ENCODE measurements around the gene RRM1. TPM values are rescaled to one million over a fixed set of nuclear protein-coding genes. Genes with fewer than 3 reads are reported as not detected.
"Not testable (repeated sequence)": the region's sequence is repeated elsewhere in the genome, so short reads cannot be mapped to it uniquely, and the experiment has no call there.

Gene RRM1
- total RNA-seq, 1 experiment from 2014 or later, result 136 TPM

DNA sequence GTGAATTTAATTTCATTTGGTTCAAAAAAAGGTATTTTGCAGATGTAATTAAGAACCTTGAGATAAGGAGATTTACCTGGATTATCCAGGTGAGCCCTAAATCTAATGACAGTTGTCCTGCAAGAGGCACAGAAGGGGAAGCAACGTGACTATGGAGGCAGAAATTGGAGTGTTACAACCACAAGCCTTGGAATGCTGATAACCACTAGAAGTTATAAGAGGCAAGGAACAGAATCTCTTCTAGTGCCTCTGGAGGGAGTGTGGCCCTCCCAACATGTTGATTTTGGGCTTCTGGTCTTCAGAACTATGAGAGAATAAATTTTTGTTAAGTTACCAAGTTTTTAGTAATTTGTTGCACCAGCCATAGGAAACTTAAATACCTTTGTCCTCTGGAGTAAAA lies 32.8 kb downstream of the RRM1 start:
- Histone ChIP-seq H3K4me1 (no peaks in the 10 kb centered on the region), H3K27me3 (replicated peaks; ENCODE audit: control insufficient read depth, insufficient read depth, low read length) (no peaks in the 10 kb centered on the region), H3K36me3 (ENCODE audit: control insufficient read depth, insufficient read depth, low read length) (peaks cover 2% of the 10 kb centered on the region; the same call in 1 of the 2 replicates), H3K9me3 (no peaks in the 10 kb centered on the region), H3K4me3 (ENCODE audit: low read depth, low read length) (no peak overlapping the region)
- ChIA-PET POLR2A (no interaction called here), CTCF (no interaction called here)
- Mint-ChIP-seq H3K27ac (ENCODE audit: unreplicated experiment) (no peak overlapping the region), H3K36me3 (ENCODE audit: insufficient read depth, unreplicated experiment) (peaks cover 75% of the 10 kb centered on the region), H3K9me3 (ENCODE audit: unreplicated experiment) (no peaks in the 10 kb centered on the region), H3K4me1 (ENCODE audit: low read depth, unreplicated experiment) (no peaks in the 10 kb centered on the region), H3K27me3 (ENCODE audit: insufficient read depth, unreplicated experiment) (no peaks in the 10 kb centered on the region), H3K4me3 (ENCODE audit: unreplicated experiment) (no peak overlapping the region)
- DNase-seq, result no peak
- no peak for TF ChIP-seq CTCF (IDR thresholded peaks at IDR 0.05; ENCODE audit: insufficient read depth in 1 of 2, low read depth in 1 of 2, low read length in 1 of 2, severe bottlenecking in 1 of 2, unreplicated experiment in 1 of 2)
- intact Hi-C loops (cut with micrococcal nuclease; ENCODE audit: unreplicated experiment), result no loop called here
- no TSS peak for BruUV-seq (replicated peaks)

DNA sequence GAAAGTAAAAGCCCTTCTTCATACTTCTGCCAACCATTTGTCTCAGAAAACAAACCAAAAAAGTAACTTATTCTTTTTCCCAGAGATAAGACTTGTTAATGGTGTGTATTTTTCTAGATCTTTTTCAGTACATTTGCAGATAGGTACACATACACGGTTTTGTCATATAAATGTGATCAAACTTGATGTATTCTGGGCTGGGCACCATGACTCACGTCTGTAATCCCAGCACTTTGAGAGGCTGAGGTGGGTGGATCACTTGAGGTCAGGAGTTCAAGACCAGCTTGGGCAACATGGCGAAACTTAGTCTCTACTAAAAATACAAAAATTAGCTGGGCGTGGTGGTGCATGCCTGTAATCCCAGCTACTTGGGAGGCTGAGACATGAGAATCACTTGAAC lies 35.6 kb downstream of the RRM1 start:
- H3K9me3 Mint-ChIP-seq (ENCODE audit: unreplicated experiment); H3K36me3 ChIP-seq (ENCODE audit: control insufficient read depth, insufficient read depth, low read length); DNase-seq; H3K4me1 Mint-ChIP-seq (ENCODE audit: low read depth, unreplicated experiment); H3K4me3 Mint-ChIP-seq (ENCODE audit: unreplicated experiment); H3K27ac Mint-ChIP-seq (ENCODE audit: unreplicated experiment); H3K27me3 Mint-ChIP-seq (ENCODE audit: insufficient read depth, unreplicated experiment); H3K9me3 ChIP-seq; BruUV-seq (replicated peaks); intact Hi-C loops (cut with micrococcal nuclease; ENCODE audit: unreplicated experiment); H3K4me3 ChIP-seq (ENCODE audit: low read depth, low read length); CTCF ChIA-PET; H3K27me3 ChIP-seq (replicated peaks; ENCODE audit: control insufficient read depth, insufficient read depth, low read length); POLR2A ChIA-PET: not testable (repeated sequence)
- H3K4me1 ChIP-seq, result peaks cover 13% of the 10 kb centered on the region
- peaks cover 71% of the 10 kb centered on the region for H3K36me3 Mint-ChIP-seq (ENCODE audit: insufficient read depth, unreplicated experiment)

DNA sequence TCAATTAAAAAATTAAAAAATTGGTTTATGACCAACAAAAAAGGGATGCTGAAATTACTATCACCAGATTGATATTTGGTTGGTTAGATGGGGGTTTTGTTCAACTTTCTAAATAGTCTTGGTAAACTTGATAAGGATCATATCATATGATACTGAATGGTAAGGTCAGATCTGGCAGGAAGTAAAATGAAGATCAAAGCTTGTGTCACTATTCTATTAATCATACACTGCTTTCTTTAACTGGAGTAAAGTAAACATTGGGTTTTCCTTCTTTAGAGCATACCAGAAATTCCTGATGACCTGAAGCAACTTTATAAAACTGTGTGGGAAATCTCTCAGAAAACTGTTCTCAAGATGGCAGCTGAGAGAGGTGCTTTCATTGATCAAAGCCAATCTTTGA lies 40.2 kb downstream of the RRM1 start:
- CTCF ChIA-PET, result no interaction called here
- Histone ChIP-seq H3K36me3 (ENCODE audit: control insufficient read depth, insufficient read depth, low read length) (peaks cover 3% of the 10 kb centered on the region), H3K4me3 (ENCODE audit: low read depth, low read length) (no peak overlapping the region), H3K9me3 (no peaks in the 10 kb centered on the region; the same call in 1 of the 2 replicates), H3K27me3 (replicated peaks; ENCODE audit: control insufficient read depth, insufficient read depth, low read length) (no peaks in the 10 kb centered on the region), H3K4me1 (peaks cover 20% of the 10 kb centered on the region)
- BruUV-seq (replicated peaks), result no TSS peak
- Mint-ChIP-seq H3K4me3 (ENCODE audit: unreplicated experiment) (peak overlapping the region; percentile 17), H3K27me3 (ENCODE audit: insufficient read depth, unreplicated experiment) (no peaks in the 10 kb centered on the region), H3K9me3 (ENCODE audit: unreplicated experiment) (peaks cover 31% of the 10 kb centered on the region), H3K27ac (ENCODE audit: unreplicated experiment) (peak overlapping the region; percentile 48), H3K4me1 (ENCODE audit: low read depth, unreplicated experiment) (peaks cover 12% of the 10 kb centered on the region), H3K36me3 (ENCODE audit: insufficient read depth, unreplicated experiment) (peaks cover 71% of the 10 kb centered on the region)
- no peak for TF ChIP-seq CTCF (IDR thresholded peaks at IDR 0.05; ENCODE audit: insufficient read depth in 1 of 2, low read depth in 1 of 2, low read length in 1 of 2, severe bottlenecking in 1 of 2, unreplicated experiment in 1 of 2)
- peak in 1 of 2 experiments; percentile 17 for DNase-seq
- intact Hi-C loops (cut with micrococcal nuclease; ENCODE audit: unreplicated experiment), result no loop called here
- POLR2A ChIA-PET, result interaction anchor here (0.7 kb wide), 1 partner anchor 39 kb away, joined by 3 read pairs; no protein-coding TSS in a partner anchor

DNA sequence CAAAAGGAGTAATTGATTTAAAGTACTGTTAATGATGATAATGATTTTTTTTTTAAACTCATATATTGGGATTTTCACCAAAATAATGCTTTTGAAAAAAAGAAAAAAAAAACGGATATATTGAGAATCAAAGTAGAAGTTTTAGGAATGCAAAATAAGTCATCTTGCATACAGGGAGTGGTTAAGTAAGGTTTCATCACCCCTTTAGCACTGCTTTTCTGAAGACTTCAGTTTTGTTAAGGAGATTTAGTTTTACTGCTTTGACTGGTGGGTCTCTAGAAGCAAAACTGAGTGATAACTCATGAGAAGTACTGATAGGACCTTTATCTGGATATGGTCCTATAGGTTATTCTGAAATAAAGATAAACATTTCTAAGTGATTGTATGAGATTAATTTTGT lies 43.9 kb downstream of the RRM1 start:
- Histone ChIP-seq H3K4me3 (ENCODE audit: low read depth, low read length) (no peak overlapping the region), H3K36me3 (ENCODE audit: control insufficient read depth, insufficient read depth, low read length) (peaks cover 3% of the 10 kb centered on the region), H3K9me3 (no peaks in the 10 kb centered on the region; the same call in 1 of the 2 replicates), H3K27me3 (replicated peaks; ENCODE audit: control insufficient read depth, insufficient read depth, low read length) (no peaks in the 10 kb centered on the region), H3K4me1 (peaks cover 20% of the 10 kb centered on the region)
- no peaks in the 10 kb centered on the region for H3K27me3 Mint-ChIP-seq (ENCODE audit: insufficient read depth, unreplicated experiment)
- no peak overlapping the region for H3K27ac Mint-ChIP-seq (ENCODE audit: unreplicated experiment)
- intact Hi-C loops (cut with micrococcal nuclease; ENCODE audit: unreplicated experiment), result no loop called here
- TF ChIP-seq CTCF (IDR thresholded peaks at IDR 0.05; ENCODE audit: insufficient read depth in 1 of 2, low read depth in 1 of 2, low read length in 1 of 2, severe bottlenecking in 1 of 2, unreplicated experiment in 1 of 2), result no peak
- peaks cover 12% of the 10 kb centered on the region for H3K4me1 Mint-ChIP-seq (ENCODE audit: low read depth, unreplicated experiment)
- no peak overlapping the region for H3K4me3 Mint-ChIP-seq (ENCODE audit: unreplicated experiment)
- H3K9me3 Mint-ChIP-seq (ENCODE audit: unreplicated experiment), result peaks cover 44% of the 10 kb centered on the region
- BruUV-seq (replicated peaks), result TSS peak; percentile 89
- peaks cover 71% of the 10 kb centered on the region for H3K36me3 Mint-ChIP-seq (ENCODE audit: insufficient read depth, unreplicated experiment)
- POLR2A ChIA-PET, result no interaction called here
- DNase-seq, result no peak
- CTCF ChIA-PET, result no interaction called here
